NCI-H510A treated with DMSO at 0.1 percent for 48 hours (cell line): Measurements from ENCODE around the gene SPINT3.
"Not testable (repeated sequence)": the region's sequence is repeated elsewhere in the genome, so short reads cannot be mapped to it uniquely, and the experiment has no call there.

Source experiments
- DNase-seq: peaks from one replicate; lab custom pipeline; 2025; lab: John Stamatoyannopoulos, UW

SPINT3 gene

DNA sequence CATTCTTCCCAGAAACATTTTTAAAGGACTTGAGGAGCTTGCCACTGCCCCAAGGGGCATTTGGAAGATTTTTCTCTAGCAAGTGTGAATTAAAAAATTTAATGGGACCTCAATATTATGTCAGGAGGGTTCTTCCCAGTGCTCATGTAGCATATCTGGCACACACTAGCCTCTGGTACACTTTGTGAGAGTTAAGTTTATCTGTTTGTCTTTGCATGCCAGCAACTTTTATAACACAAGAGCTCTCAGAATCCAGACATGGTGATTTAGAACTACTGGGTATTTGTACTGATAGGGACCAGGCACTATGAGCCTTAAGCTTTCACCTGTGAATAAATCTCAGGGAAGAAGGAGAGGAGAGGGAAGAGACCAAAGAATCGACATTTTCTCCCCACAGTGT is 12.9 kb downstream of the SPINT3 start:
- no peak for DNase-seq

DNA sequence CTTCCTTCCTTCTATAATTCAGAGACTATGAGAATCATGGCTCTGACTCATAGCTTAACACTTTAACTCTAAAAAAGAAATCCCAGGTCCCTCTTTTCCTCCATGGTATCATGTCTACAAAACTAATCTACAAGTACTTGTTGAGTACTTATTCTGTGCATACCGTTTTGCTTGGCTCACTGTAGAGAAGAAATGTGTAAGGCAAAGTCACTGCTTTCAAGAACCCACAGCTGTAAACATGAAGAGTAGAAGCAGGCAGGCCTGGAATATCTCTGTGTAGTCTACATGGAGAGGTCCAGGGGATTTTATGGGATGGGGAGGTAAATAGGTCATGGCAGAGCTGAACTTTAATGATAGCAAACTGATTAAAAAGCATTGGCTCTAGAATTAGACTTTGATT is 13.8 kb downstream of the SPINT3 start:
- no peak for DNase-seq

DNA sequence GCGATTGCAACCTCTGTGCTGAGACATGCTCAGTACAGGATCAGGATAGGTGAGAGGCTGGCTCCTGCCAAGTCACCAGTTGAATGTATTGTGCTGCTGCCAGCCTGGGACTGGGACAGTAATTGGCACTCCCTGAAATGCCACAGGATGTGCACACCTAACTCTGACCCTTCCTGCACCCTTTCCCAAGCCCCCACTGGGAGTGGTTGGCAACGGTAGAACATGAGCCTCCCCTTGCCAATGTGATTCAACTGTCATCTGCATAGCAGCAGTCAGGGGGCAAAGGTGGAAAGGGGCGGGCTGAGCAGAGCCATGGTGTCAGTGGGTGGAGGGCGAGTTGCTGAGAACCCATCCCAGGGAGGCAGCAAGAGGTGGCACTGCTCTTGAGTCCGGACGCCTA is 15.4 kb downstream of the SPINT3 start:
- DNase-seq, result no peak

DNA sequence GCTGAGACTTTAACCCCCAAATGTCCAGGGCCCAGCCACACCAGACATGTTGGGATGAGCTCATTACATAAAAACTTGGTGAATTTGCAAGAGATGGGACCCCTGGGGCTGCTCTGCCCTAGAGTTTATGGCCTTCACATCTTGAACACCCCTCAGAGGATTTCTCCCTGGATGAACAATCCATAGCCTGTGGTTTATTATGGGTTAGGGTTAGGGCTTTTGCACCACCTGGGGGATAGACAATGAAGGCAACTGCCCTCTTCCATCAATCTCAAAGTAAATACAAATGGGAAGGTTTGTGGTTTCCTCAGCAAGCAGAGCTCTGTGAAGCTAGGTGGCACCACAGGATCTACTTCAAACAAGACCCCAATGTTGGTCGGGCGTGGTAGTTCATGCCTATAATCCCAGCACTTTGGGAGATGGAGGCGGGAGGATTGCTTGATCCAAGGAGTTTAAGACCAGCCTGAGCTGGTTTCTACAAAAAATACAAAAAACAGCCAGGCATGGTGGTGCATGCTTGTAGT is 17.4 kb downstream of the SPINT3 start:
- no peak for DNase-seq

DNA sequence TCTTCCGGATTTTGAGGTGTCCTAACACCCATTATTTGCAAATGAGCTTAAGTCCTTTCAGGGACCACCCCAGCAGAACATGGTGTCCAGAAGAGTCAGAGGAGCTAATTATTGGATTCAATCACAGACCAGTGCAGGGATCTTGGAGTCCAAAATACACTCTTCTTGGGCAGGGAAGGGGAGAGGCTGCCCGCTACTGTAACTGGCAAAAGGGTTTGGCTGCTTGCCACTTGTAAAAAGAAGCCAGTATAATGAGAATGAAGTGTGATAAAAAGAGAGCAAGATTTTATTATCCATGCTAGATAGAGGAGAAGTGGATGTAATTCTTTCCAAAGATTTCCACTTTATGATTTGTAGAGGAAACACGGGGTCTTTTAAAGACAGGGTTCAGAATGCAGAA is 19.3 kb downstream of the SPINT3 start:
- DNase-seq, result no peak

DNA sequence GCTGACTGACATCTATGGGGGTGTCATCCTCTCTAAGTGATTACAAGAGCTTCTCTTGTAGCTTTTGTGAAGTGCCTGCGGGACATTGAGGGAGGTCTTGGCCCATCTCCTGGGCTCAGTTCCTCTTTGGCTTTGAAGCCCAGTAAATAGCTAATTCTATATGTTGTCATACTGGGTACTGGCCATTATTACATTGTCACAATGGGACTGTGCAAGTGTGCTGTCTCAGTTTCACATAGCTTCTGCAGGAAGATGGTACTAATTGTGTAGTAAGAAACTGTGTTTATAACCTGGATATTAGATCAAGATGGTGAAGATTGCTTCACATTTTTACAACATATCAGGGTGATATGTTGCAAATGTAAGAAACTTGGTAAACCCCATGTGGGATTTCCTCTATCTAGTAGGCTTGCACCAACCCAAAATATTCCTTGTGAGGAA is 19.9 kb downstream of the SPINT3 start:
- no peak for DNase-seq

DNA sequence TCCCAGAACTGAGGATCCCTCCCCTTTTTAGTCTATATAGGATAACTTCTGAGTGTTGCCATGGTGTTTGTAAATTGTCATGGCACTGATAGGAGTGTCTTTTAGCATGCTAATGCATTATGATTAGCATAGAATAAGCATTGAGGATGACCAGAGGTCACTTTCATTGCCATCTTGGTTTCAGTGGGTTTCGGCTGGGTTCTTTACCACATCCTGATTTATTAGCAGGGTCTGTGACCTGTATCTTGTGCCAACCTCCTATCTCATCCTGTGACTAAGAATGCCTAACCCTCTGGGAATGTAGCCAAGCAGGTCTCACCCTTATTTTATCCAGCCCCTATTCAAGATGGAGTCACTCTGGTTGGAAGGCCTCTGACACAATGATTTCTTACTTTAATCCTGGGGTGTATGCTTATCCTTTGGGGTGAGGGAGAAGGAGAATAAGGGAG is 26.3 kb downstream of the SPINT3 start:
- no peak for DNase-seq

DNA sequence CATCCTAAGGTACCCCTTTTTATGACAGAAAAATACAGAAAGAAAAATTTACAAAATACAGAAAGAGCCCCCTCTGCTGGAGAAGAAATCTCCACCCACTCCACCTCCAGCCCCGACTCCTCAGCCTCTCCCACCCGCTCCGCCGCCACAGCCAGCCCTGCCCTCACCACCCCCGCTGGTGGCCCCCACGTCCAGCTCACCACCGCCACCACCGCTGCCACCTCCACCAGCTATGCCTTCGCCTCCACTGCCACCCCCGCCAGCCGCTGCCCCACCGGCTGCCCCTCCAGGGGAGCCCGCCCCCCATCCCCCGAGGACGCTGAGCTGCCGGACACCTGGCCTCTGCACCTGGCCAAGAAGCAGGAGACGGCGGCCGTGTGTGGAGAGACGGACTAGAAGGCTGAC is 28.2 kb downstream of the SPINT3 start:
- DNase-seq, result no peak

DNA sequence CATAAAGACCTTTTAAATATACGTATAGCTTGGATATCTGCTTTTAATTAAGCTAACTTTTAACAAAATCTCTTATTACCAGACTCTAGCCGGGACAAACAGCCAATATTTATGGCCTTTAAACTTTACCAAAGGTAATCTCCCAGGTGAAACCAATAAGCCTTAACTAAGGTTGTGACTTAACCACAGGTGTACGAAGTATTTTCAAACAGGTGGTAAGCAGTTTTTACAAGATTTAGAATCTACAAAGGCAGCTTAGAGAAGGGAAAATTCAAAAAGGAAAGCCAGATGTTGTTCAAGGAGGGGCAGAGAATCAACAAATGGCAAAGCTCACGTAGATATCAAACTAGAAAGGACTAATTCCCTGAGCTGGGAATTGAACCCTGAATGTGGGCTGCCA is 30.0 kb downstream of the SPINT3 start:
- no peak for DNase-seq

DNA sequence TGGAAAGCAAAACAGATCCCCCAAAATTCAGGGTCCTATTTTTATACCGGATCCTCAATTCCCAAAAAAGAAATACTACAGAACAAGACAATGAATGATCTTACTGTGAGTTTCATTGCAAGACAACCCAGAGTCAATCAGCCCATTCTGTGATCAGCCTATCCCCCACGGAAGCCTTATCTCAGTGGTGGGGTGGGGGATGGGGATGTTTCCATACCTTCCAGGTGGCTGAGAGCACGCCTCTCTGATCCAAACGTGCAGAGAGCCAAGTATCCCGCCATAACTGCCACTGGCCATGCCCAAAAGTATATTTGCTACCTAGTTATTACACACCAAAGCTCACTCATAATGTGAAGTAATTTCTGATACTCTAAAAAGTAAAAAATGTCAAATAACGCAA is 30.7 kb downstream of the SPINT3 start:
- no peak for DNase-seq

DNA sequence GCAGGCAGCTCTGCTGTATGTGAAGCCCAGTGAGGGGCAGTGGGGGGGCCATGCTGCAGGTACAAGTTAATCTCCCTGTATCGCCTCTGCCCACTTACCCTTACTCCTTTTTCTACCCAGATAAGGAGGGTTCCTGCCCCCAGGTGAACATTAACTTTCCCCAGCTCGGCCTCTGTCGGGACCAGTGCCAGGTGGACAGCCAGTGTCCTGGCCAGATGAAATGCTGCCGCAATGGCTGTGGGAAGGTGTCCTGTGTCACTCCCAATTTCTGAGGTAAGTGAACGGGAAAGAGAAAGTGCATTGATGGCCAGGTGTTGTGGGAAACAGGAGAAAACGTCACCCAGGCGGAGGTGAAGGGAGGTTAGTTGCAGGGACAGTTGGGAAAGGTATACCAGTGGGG is 35.6 kb downstream of the SPINT3 start:
- no peak for DNase-seq

DNA sequence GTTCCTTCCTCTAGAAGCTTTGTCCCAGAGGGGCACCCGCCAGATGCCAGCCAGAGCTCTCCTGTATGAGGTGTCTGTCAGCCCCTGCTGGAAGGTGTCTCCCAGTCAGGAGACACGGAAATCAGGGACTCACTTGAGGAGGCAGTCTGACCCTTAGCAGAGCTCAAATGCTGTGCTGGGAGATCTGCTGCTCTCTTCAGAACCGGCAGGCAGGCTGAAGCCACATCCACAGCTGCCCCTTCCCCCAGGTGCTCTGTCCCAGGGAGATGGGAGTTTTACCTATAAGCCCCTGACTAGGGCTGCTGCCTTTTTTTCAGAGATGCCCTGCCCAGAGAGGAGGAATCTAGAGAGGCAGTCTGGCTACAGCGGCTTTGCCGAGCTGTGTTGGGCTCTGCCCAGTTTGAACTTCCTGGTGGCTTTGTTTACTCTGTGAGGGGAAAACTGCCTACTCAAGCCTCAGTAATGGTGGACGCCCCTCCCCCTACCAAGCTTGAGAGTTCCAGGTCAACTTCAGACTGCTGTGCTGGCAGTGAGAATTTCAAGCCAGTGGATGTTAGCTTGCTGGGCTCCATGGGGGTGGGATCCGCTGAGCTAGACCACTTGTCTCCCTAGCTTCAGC is 37.8 kb downstream of the SPINT3 start:
- peak; percentile 6 for DNase-seq

DNA sequence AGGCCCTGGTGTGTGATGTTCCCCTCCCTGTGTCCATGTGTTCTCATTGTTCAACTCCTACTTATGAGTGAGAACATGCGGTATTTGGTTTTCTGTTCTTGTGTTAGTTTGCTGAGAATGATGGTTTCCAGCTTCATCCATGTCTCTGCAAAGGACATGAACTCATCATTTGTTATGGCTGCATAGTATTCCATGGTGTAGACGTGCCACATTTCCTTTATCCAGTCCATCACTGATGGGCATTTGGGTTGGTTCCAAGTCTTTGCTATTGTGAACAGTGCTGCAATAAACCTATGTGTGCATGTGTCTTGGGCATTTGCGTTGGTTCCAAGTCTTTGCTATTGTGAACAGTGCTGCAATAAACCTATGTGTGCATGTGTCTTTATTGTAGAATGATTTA is 43.1 kb downstream of the SPINT3 start:
- DNase-seq, result not testable (repeated sequence)

DNA sequence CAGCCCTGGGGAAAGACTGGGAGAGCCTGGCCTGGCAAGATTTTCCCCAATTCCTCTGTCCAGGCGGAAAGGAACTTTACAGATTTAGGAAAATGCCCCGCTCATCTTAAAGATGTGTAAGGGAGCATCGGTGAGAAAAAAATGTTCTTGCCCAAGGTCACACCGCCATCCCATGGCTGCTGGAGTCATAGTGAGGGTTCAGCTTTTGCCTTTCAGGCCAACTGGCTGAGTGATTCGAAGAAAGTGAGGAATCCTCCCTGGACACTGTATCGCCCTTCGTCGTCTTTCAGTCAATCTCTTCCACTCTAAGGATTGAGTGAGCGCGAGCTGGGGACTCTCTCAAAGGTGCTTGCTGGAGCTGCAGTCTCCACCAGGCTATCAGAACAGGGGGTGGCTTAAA is 44.5 kb downstream of the SPINT3 start:
- no peak for DNase-seq

DNA sequence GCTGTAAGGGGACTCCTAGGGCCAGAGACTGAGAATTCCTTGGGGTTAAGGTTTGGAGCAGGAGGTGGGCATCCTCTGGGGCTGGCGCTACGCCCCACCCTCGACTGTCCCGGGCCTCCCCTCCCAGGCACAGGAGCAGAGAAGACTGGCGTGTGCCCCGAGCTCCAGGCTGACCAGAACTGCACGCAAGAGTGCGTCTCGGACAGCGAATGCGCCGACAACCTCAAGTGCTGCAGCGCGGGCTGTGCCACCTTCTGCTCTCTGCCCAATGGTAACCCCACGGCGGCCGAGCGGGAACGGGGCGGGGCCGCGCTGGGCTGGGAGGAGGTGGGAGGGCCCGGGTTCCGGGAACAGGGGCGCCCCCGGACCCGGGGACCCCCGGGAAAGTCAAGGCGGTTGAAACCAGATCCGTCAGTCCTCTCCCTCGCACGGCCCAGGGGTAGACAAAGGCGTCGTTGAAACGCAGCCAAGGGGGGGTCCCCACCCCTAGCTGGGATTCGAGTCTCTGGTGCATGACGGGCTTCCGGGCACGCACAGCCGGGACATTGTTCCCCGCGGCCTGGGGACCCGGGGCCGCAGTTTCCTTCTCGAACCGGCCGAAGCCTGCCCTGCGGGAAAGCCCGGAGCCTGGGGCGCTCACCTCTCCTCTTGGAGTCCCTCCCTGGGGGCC is 45.0 kb downstream of the SPINT3 start:
- peak; percentile 61 for DNase-seq

DNA sequence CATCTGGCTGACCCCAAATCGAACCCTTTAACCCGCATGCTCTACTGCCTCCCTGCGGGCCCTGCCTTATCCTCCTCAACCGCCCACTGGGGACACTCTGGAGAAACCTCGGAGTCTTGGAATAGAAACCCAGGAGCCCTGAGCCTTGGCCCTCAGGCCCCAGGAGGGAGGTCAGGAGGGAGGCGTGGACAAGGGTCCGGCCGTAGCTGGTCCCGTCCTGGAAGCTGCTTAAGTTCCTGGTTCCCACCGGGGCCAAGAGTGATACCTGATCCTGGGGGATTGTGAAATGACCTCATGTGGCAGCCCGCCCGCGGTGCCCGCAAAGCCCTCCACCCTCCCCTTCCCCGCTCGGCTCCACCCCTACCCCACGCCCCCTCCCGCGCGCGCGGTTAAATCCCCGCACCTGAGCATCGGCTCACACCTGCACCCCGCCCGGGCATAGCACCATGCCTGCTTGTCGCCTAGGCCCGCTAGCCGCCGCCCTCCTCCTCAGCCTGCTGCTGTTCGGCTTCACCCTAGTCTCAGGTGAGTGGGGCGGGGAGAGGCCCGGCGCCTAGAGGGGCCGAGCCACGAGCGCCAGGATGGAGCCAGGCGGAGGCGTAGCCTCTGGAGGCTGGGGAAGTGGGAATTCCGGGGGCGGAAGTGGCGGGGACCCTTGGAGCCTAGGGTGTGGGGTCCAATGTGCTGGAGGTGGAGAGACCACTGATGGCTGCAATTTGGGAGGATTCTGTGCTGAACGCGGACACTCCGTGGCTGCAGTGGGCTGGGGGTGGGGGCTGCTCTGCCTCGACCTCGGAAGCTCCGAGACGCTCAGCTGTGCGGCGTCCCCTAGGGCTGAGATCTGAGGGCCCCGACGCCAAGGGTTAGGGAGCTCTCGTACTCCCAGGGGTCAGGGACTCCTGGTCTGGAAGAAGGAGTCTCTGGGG is 45.8 kb downstream of the SPINT3 start, which contains the start of gene WFDC2:
Gene WFDC2, plus strand, starts transcription at position 418 of the 926 bp plus-strand sequence. Its CDS starts 29 bp downstream, at position 447.
- peak; percentile 57 for DNase-seq

DNA sequence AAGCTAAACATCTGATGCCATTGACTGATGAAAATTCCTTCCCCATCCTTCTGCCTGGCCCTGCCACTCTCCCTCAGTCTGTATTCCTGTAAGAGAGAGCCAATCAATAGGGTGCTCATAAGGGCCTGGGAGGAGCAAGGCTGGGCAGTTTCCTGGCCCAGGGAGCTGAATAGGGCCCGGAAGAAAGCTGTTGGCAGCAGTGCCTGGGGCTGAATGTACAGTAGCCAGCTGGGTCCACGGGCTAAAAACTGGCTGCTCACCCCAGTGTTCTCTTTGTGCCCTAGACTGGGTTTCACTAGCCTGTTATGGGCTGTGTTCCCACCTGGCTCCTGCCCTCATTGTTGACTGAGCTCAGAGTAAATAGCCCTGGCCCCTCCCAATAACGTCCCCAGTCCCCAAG is 47.6 kb downstream of the SPINT3 start:
- peak; percentile 82 for DNase-seq

DNA sequence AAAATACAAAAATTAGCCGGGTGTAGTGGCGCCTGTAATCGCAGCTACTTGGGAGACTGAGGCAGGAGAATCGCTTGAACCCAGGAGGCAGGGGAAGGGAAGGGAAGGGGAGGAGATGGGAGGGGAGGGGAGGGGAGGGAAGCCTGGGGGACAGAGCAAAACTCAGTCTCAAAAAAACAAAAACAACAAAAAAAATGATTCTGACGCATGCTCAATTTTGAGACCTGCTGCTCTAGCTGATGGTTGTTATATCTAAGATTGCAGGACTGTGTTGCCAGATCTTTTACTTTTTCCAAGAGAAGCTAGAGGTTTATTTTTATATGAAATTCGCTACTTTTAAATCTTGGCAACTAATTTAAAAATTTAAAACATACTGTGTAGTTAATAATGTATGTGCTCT is 48.2 kb downstream of the SPINT3 start:
- no peak for DNase-seq

DNA sequence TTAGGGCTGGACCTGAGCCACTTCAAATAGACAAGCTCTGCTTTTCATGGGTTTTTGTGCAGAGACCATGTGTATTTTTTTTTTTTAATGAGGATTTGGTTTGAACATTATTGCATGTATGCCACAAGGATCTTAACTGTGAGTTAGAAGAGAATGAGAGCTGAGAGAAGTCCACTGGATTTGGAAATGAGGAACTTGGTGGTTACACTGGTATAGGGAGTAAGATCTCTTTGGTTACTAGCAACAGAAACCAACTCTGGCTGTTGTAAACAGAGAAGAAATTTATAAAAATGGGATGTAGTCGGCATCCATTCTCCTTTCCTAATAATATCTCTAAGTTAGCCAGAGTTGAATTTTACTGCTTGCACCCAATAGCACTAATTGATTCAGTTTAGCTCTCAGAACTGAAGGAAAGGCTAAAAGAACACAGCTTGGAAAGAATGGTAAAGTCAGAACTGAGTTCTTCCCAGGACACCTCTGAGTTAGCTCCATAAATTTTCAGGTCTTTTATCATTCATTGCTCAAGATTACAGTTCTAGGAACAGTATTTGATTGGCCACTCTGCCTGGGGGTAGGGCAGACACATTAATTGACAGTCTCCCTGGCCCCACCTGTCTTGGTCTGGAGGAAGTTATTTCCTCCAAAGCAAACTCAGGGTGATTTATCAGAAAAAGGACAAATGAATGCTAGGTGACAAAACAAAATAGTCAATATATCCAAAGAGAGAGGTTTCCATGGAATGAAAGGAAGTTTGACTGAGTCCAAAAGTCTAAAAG is 49.7 kb downstream of the SPINT3 start:
- DNase-seq, result no peak

DNA sequence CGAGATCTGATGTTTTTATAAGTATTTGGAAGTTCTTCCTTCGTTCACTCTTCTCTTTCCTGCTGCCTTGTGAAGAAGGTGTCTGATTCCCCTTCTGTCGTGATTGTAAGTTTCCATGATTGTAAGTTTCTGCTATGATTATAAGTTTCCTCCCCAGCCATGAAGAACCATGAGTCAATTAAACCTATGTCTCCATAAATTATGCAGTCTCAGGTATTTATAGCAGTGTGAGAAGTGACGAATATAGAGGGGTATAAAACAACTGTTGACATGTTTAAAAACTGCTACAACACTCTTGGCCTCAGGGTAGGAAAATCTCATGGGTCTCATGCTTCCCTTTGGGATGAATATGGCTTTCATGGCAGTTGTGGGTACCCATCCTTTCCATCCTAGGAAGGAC is 51.7 kb downstream of the SPINT3 start:
- no peak for DNase-seq

DNA sequence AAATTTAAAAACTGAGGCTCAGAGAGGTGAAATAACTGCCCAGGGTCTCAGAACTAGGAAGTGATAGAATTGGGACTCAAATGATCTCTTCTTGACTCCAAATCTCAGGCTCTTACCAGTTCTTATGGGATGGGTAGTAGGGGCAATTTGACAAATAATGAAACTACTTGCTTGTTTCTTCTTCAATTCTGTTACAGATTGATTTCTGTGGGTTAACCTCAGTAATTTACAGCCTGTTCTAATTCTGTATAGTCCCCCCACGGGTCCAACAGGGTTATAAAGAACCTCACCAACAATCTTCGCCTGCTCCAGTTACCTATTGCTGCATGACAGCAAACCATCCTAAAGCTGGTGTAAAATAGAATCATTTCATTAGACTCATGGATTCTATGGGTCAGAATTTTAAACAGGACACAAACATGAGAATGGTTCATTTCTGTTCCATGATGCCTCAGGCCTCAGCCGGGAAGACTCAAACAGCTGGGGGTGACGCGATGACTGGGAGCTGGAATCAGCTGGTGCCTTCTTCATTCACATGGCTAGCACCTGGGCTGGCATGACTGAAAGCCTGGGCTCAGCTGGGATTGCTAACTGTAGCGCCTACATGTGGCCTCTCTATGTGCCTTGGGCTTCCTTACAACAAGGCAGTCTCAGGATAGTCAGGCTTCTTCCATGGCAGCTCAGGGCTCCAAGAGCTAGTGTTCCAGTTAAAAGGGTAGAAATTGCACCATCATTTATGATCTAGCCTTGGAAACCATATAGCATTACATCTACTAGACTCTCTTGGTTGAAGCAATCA is 52.5 kb downstream of the SPINT3 start:
- no peak for DNase-seq
